IMR-90 (cell line): ENCODE data around the gene KCNH5. TPM values are rescaled to one million over a fixed set of nuclear protein-coding genes. Genes with fewer than 3 reads are reported as not detected.

Experiments used
- ATAC-seq: fragments of 200-7000 bp; cut with Tn5 transposase; 2 replicates; pipeline ENCODE4 v1.9.1; 2020; ENCODE audit warnings: low read depth, mild to moderate bottlenecking, moderate library complexity
- BruUV-seq: library from RNA; stranded (reverse); fragments of 400-500 nt; replicated peaks from 2 replicates; lab custom pipeline; 2021; lab: Mats Ljungman, UMichigan
- CTCF ChIA-PET: fragments of 300-600 bp; formaldehyde crosslinking; extraction: SDS; loops from one replicate; lab custom pipeline; 2021; ENCODE audit warnings: antibody characterized with exemption; lab: Yijun Ruan, JAX
- POLR2A ChIA-PET: fragments of 300-600 bp; sonication (Branson Sonifier 250); formaldehyde crosslinking; loops from one replicate; lab custom pipeline; 2022; ENCODE audit warnings: antibody characterized with exemption; ENCODE audit not compliant: unreplicated experiment; lab: Charles Lee
- DNase-seq: peaks from one replicate; pipeline ENCODE4 v3.0.0; 2013
- H2AFZ ChIP-seq: replicated peaks from 2 replicates; pipeline ENCODE3; 2013; ENCODE audit warnings: low read length, mild to moderate bottlenecking; ENCODE audit not compliant: poor library complexity
- H2AK5ac ChIP-seq: 2 replicates; pipeline ENCODE4 v1.6.1; 2013; ENCODE audit warnings: low read depth, low read length, inconsistent platforms
- H2AK9ac ChIP-seq: replicated peaks from 2 replicates; pipeline ENCODE3; 2013; ENCODE audit warnings: mild to moderate bottlenecking, low read depth, low read length, moderate library complexity; ENCODE audit not compliant: poor library complexity
- H2BK120ac ChIP-seq: 2 replicates; pipeline ENCODE4 v1.6.1; 2013; ENCODE audit warnings: low read depth, low read length, inconsistent platforms
- H2BK15ac ChIP-seq: 3 replicates; pipeline ENCODE4 v1.6.1; 2013; ENCODE audit warnings: low read depth, low read length, inconsistent platforms
- H2BK20ac ChIP-seq: 2 replicates; pipeline ENCODE4 v1.6.1; 2013; ENCODE audit warnings: low read depth, mild to moderate bottlenecking, inconsistent platforms, low read length, moderate library complexity
- H2BK5ac ChIP-seq: 2 replicates; pipeline ENCODE4 v1.6.1; 2013; ENCODE audit warnings: mild to moderate bottlenecking, low read depth, low read length, inconsistent platforms; ENCODE audit not compliant: poor library complexity, severe bottlenecking
- H3K14ac ChIP-seq: replicated peaks from 2 replicates; pipeline ENCODE4 v1.6.1; 2013; ENCODE audit warnings: low read depth, low read length, inconsistent platforms
- H3K18ac ChIP-seq: 2 replicates; pipeline ENCODE4 v1.6.1; 2013; ENCODE audit warnings: low read depth, low read length, control low read depth
- H3K23ac ChIP-seq: 2 replicates; pipeline ENCODE4 v1.6.1; 2013; ENCODE audit warnings: low read depth, low read length, inconsistent platforms
- H3K27ac ChIP-seq: 2 replicates; pipeline ENCODE4 v1.5.1; 2013; ENCODE audit warnings: mild to moderate bottlenecking, control low read depth, low read length; ENCODE audit not compliant: insufficient read depth
- H3K27me3 ChIP-seq: 2 replicates; pipeline ENCODE4 v1.6.1; 2013; ENCODE audit warnings: low read length; ENCODE audit not compliant: control insufficient read depth, insufficient read depth
- H3K36me3 ChIP-seq: 2 replicates; pipeline ENCODE4 v1.6.1; 2013; ENCODE audit warnings: low read length, mixed read lengths; ENCODE audit not compliant: control insufficient read depth, insufficient read depth
- H3K4ac ChIP-seq: 2 replicates; pipeline ENCODE4 v1.6.1; 2013; ENCODE audit warnings: low read depth, low read length, inconsistent platforms
- H3K4me1 ChIP-seq: 2 replicates; pipeline ENCODE4 v1.6.1; 2013; ENCODE audit warnings: low read length, mixed read lengths; ENCODE audit not compliant: control insufficient read depth, insufficient read depth
- H3K4me2 ChIP-seq: 2 replicates; pipeline ENCODE4 v1.6.1; 2013; ENCODE audit warnings: low read depth, mild to moderate bottlenecking, control low read depth, low read length, moderate library complexity
- H3K4me3 ChIP-seq: 2 replicates; pipeline ENCODE4 v1.5.1; 2013; ENCODE audit warnings: low read depth, mild to moderate bottlenecking, control low read depth, low read length, moderate library complexity; ENCODE audit not compliant: insufficient read depth
- H3K56ac ChIP-seq: 2 replicates; pipeline ENCODE4 v1.6.1; 2013; ENCODE audit warnings: low read length, inconsistent platforms; ENCODE audit not compliant: insufficient read depth; ENCODE audit errors: extremely low read depth
- H3K79me1 ChIP-seq, 2 experiments: 2 replicates each; pipeline ENCODE4 v1.6.1; 2013; ENCODE audit warnings: low read length in 2 of 2, inconsistent platforms in 1 of 2, low read depth in 1 of 2
- H3K9ac ChIP-seq: 2 replicates; pipeline ENCODE4 v1.6.1; 2013; ENCODE audit warnings: low read depth, low read length, control low read depth
- H3K9me1 ChIP-seq: 2 replicates; pipeline ENCODE4 v1.6.1; 2013; ENCODE audit warnings: low read length, inconsistent platforms; ENCODE audit not compliant: insufficient read depth
- H3K9me3 ChIP-seq: 2 replicates; pipeline ENCODE4 v1.6.1; 2013; ENCODE audit warnings: low read length; ENCODE audit not compliant: control insufficient read depth, insufficient read depth
- H4K20me1 ChIP-seq: 2 replicates; pipeline ENCODE4 v1.6.1; 2013; ENCODE audit warnings: low read length, inconsistent platforms; ENCODE audit not compliant: insufficient read depth
- H4K5ac ChIP-seq: 2 replicates; pipeline ENCODE4 v1.6.1; 2013; ENCODE audit warnings: mild to moderate bottlenecking, low read depth, low read length, control low read depth
- H4K8ac ChIP-seq, 2 experiments: 2 replicates each; pipeline ENCODE4 v1.6.1; 2013; ENCODE audit warnings: low read depth in 2 of 2, low read length in 2 of 2, control low read depth in 1 of 2, inconsistent platforms in 1 of 2
- H4K91ac ChIP-seq: 2 replicates; pipeline ENCODE4 v1.6.1; 2013; ENCODE audit warnings: low read depth, low read length, inconsistent platforms; ENCODE audit not compliant: insufficient read depth
- BHLHE40 ChIP-seq: fragments of 150-350 bp; IDR thresholded peaks from 2 replicates; pipeline ENCODE4 v1.6.1; 2016; ENCODE audit warnings: mild to moderate bottlenecking, low read depth, low read length
- FOS ChIP-seq: fragments of 150-350 bp; IDR thresholded peaks from 2 replicates; pipeline ENCODE4 v1.6.1; 2016; ENCODE audit warnings: low read depth, low read length
- MAFK ChIP-seq: IDR thresholded peaks from 2 replicates; pipeline ENCODE4 v1.6.1; 2012; ENCODE audit warnings: low read depth, low read length, improper control_type of control experiment
- MAZ ChIP-seq: IDR thresholded peaks from 2 replicates; pipeline ENCODE4 v1.6.1; 2012; ENCODE audit warnings: low read depth, mild to moderate bottlenecking, low read length, improper control_type of control experiment, moderate library complexity, borderline replicate concordance
- MXI1 ChIP-seq: IDR thresholded peaks from 2 replicates; pipeline ENCODE4 v1.6.1; 2012; ENCODE audit warnings: low read depth, mild to moderate bottlenecking, low read length, moderate library complexity, borderline replicate concordance
- NFE2L2 ChIP-seq: fragments of 150-350 bp; IDR thresholded peaks from 2 replicates; pipeline ENCODE4 v1.6.1; 2016; ENCODE audit warnings: low read depth, mild to moderate bottlenecking, low read length
- RAD21 ChIP-seq: IDR thresholded peaks from 2 replicates; pipeline ENCODE4 v1.6.1; 2012; ENCODE audit warnings: low read length, improper control_type of control experiment
- RCOR1 ChIP-seq: IDR thresholded peaks from 2 replicates; pipeline ENCODE4 v1.6.1; 2012; ENCODE audit warnings: mild to moderate bottlenecking, low read length, improper control_type of control experiment; ENCODE audit not compliant: insufficient replicate concordance
- RFX5 ChIP-seq: IDR thresholded peaks from 2 replicates; pipeline ENCODE4 v1.8.0; 2012; ENCODE audit warnings: low read depth, mild to moderate bottlenecking, low read length, moderate library complexity
- SMC3 ChIP-seq: fragments of 150-350 bp; IDR thresholded peaks from 2 replicates; pipeline ENCODE4 v1.6.1; 2016; ENCODE audit warnings: low read depth, mild to moderate bottlenecking, antibody characterized with exemption, low read length, moderate library complexity
- WGBS, 2 experiments: methylation state at CpG; one replicate each; pipeline versions ENCODE4 v1.1.5 to v1.1.7; 2013; ENCODE audit warnings: missing lambda C conversion rate in 2 of 2; ENCODE audit not compliant: insufficient read length in 1 of 2; ENCODE audit errors: extremely low coverage in 2 of 2; 5-methylcytosine and 5-hydroxymethylcytosine counted together
- dilution Hi-C: fragments of 300-500 bp; cut with HindIII; formaldehyde crosslinking; loops from one replicate; pipeline ENCODE4 v1.14.3; 2018; ENCODE audit warnings: low sequenced_read_pairs; ENCODE audit not compliant: unreplicated experiment
- in situ Hi-C: fragments of 300-500 bp; cut with MboI; formaldehyde crosslinking; loops from 3 replicates; pipeline ENCODE4 v1.14.3; 2019; ENCODE audit warnings: low sequenced_read_pairs, inconsistent platforms, mixed read lengths
- intact Hi-C: fragments of 100-400 bp; cut with micrococcal nuclease; formaldehyde crosslinking; loops from 2 replicates; pipeline ENCODE4 v1.10.0; 2022
- polyA plus RNA-seq, 3 experiments: library from polyadenylated mRNA; depleted of rRNA; stranded (reverse); fragments of >200 nt; gene quantifications; 2 replicates each; pipeline ENCODE4 v1.2.3, GENCODE V29; 2012; ENCODE audit warnings: low replicate concordance in 1 of 3
- total RNA-seq: library from RNA; depleted of rRNA; stranded (reverse); fragments of >200 nt; gene quantifications from 2 replicates; pipeline ENCODE4 v1.2.3, GENCODE V29; 2012
- TF ChIP-seq, protein P1 (sequence below): fragments of 150-350 bp; IDR thresholded peaks from 2 replicates; pipeline ENCODE4 v1.6.1; 2016; ENCODE audit warnings: low read depth, mild to moderate bottlenecking, low read length, moderate library complexity, borderline replicate concordance
- TF ChIP-seq, protein P2 (sequence below): conservative IDR thresholded peaks from 2 replicates; pipeline ENCODE4 v1.5.1; 2012; ENCODE audit warnings: mild to moderate bottlenecking, low read depth, low read length, improper control_type of control experiment

KCNH5 gene
- total and polyA plus RNA-seq, 2 of the 4 experiments (the other 2 are of a cell fraction), result under 0.01 to 0.03 TPM

DNA sequence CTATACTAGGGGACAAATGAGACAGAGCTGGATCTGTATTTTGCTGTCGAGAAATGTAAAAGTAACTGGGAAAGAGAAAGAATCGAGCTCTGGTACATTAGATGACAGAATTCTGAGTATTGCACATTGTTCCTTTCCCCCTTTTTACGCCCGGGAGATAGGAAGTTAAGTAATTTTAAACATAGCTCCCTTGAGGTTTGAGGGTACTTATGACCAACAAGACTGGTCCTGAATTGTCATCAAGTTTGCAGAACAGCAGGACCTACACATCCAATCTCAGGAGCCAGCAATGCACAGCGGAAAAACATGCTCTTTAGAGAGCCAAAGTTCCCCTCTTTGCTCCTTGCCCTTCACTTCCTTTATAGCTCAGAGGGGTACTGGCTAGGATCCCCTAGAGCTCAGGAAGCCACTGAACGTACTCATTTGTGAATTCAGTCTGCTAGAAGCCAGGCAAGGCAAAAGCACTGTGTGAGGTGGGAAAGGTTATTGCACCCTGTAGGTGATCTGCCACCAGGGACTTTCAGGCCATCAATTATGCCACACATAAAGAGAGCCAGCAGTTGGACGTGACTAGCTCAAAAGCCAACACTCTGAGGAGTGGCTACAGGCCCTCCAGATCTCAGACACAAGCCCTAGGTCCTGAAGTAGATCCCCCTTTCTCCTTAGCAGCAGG, 333.8 kb downstream of the KCNH5 start:
- H2BK5ac ChIP-seq, result no peak overlapping the region
- H2AFZ ChIP-seq, result peak overlapping the region; percentile 8
- no peak overlapping the region for H3K9ac ChIP-seq
- H3K18ac ChIP-seq, result no peak overlapping the region
- no peaks in the 10 kb centered on the region; the same call in 1 of the 2 replicates for H3K9me3 ChIP-seq
- in situ Hi-C loops (no loop called here), dilution Hi-C loops (no loop called here), intact Hi-C loops (no loop called here)
- H3K4me2 ChIP-seq, result no peak overlapping the region
- H3K9me1 ChIP-seq, result no peaks in the 10 kb centered on the region
- CTCF ChIA-PET, result no interaction called here
- ATAC-seq (no peak), DNase-seq (no peak)
- no peak overlapping the region for H3K14ac ChIP-seq
- H3K56ac ChIP-seq, result no peak overlapping the region
- H3K27ac ChIP-seq, result no peak overlapping the region
- H3K27me3 ChIP-seq, result no peaks in the 10 kb centered on the region
- BruUV-seq, result no TSS peak
- H3K4me1 ChIP-seq, result no peaks in the 10 kb centered on the region
- H3K23ac ChIP-seq, result no peak overlapping the region
- H3K4me3 ChIP-seq, result no peak overlapping the region
- H3K79me1 ChIP-seq, result no peaks in the 10 kb centered on the region
- no peak overlapping the region for H4K5ac ChIP-seq
- no peaks in the 10 kb centered on the region for H4K20me1 ChIP-seq
- no peak overlapping the region for H4K8ac ChIP-seq
- WGBS, 2 experiments, result no CpG with 5 or more reads among the region's 7 CpGs
- H2BK120ac ChIP-seq, result no peak overlapping the region
- no peak overlapping the region for H4K91ac ChIP-seq
- no peak overlapping the region for H3K4ac ChIP-seq
- POLR2A ChIA-PET, result no interaction called here
- H2AK5ac ChIP-seq, result no peak overlapping the region
- H2BK15ac ChIP-seq, result no peak overlapping the region
- TF ChIP-seq RAD21 (no peak), MAZ (no peak), NFE2L2 (no peak), SMC3 (no peak), MXI1 (no peak), MAFK (no peak), RFX5 (no peak), RCOR1 (no peak), FOS (no peak), BHLHE40 (no peak)
- TF ChIP-seq, protein P1, sequence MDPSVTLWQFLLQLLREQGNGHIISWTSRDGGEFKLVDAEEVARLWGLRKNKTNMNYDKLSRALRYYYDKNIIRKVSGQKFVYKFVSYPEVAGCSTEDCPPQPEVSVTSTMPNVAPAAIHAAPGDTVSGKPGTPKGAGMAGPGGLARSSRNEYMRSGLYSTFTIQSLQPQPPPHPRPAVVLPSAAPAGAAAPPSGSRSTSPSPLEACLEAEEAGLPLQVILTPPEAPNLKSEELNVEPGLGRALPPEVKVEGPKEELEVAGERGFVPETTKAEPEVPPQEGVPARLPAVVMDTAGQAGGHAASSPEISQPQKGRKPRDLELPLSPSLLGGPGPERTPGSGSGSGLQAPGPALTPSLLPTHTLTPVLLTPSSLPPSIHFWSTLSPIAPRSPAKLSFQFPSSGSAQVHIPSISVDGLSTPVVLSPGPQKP, result no peak
- TF ChIP-seq, protein P2, sequence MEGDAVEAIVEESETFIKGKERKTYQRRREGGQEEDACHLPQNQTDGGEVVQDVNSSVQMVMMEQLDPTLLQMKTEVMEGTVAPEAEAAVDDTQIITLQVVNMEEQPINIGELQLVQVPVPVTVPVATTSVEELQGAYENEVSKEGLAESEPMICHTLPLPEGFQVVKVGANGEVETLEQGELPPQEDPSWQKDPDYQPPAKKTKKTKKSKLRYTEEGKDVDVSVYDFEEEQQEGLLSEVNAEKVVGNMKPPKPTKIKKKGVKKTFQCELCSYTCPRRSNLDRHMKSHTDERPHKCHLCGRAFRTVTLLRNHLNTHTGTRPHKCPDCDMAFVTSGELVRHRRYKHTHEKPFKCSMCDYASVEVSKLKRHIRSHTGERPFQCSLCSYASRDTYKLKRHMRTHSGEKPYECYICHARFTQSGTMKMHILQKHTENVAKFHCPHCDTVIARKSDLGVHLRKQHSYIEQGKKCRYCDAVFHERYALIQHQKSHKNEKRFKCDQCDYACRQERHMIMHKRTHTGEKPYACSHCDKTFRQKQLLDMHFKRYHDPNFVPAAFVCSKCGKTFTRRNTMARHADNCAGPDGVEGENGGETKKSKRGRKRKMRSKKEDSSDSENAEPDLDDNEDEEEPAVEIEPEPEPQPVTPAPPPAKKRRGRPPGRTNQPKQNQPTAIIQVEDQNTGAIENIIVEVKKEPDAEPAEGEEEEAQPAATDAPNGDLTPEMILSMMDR, result no peak
- no peaks in the 10 kb centered on the region for H3K36me3 ChIP-seq
- H2BK20ac ChIP-seq, result no peak overlapping the region
- H2AK9ac ChIP-seq, result no peak overlapping the region
